GM23248 (cell line): ENCODE measurements around the gene NR1H4. TPM values are rescaled to one million over a fixed set of nuclear protein-coding genes. Genes with fewer than 3 reads are reported as not detected.

ENCODE experiments used
- DNase-seq: peaks from one replicate; pipeline ENCODE4 v3.0.0-alpha.2; 2015
- H2AFZ ChIP-seq: fragments of 200-600 bp; sonication (generic); 2 replicates; pipeline ENCODE4 v1.6.1; 2016; ENCODE audit warnings: antibody characterized with exemption
- H3F3A ChIP-seq: fragments of 200-600 bp; sonication (generic); 2 replicates; pipeline ENCODE4 v1.6.1; 2016; ENCODE audit warnings: mild to moderate bottlenecking, antibody characterized with exemption, mixed run types; ENCODE audit not compliant: insufficient read depth
- H3K27ac ChIP-seq: fragments of 200-600 bp; sonication (generic); 2 replicates; pipeline ENCODE4 v1.5.1; 2016; ENCODE audit warnings: mild to moderate bottlenecking
- H3K27me3 ChIP-seq: fragments of 200-600 bp; sonication (generic); replicated peaks from 2 replicates; pipeline ENCODE4 v1.6.1; 2016; ENCODE audit warnings: mild to moderate bottlenecking; ENCODE audit not compliant: insufficient read depth
- H3K36me3 ChIP-seq: fragments of 200-600 bp; sonication (generic); 2 replicates; pipeline ENCODE4 v1.6.1; 2016; ENCODE audit warnings: low read depth, mild to moderate bottlenecking
- H3K4me1 ChIP-seq: fragments of 200-600 bp; sonication (generic); 2 replicates; pipeline ENCODE4 v1.6.1; 2016; ENCODE audit warnings: mild to moderate bottlenecking; ENCODE audit not compliant: insufficient read depth
- H3K4me2 ChIP-seq: fragments of 200-600 bp; sonication (generic); one replicate; pipeline ENCODE4 v1.6.1; 2016; ENCODE audit warnings: mild to moderate bottlenecking; ENCODE audit not compliant: unreplicated experiment
- H3K4me3 ChIP-seq: fragments of 200-600 bp; sonication (generic); 2 replicates; pipeline ENCODE4 v1.5.1; 2016; ENCODE audit warnings: mild to moderate bottlenecking
- H3K79me2 ChIP-seq: fragments of 200-600 bp; sonication (generic); 2 replicates; pipeline ENCODE4 v1.6.1; 2016; ENCODE audit warnings: mild to moderate bottlenecking; ENCODE audit not compliant: insufficient read depth
- H3K9ac ChIP-seq: fragments of 200-600 bp; sonication (generic); 2 replicates; pipeline ENCODE4 v1.6.1; 2016; ENCODE audit warnings: mild to moderate bottlenecking
- H3K9me2 ChIP-seq: fragments of 200-600 bp; sonication (generic); 2 replicates; pipeline ENCODE4 v1.6.1; 2016; ENCODE audit warnings: mixed run types, mild to moderate bottlenecking, moderate library complexity; ENCODE audit not compliant: insufficient read depth
- H3K9me3 ChIP-seq: fragments of 200-600 bp; sonication (generic); one replicate; pipeline ENCODE4 v1.6.1; 2017; ENCODE audit warnings: low read depth
- H4K20me1 ChIP-seq: fragments of 200-600 bp; sonication (generic); 2 replicates; pipeline ENCODE4 v1.6.0; 2016; ENCODE audit not compliant: insufficient read depth
- EZH2 ChIP-seq: fragments of 200-600 bp; sonication (generic); IDR thresholded peaks from 2 replicates; pipeline ENCODE4 v1.6.1; 2018; ENCODE audit warnings: antibody characterized with exemption, mild to moderate bottlenecking; ENCODE audit not compliant: insufficient read depth, poor library complexity, severe bottlenecking
- EZH2phosphoT487 ChIP-seq: fragments of 200-600 bp; sonication (generic); IDR thresholded peaks from 2 replicates; pipeline ENCODE4 v1.6.1; 2018; ENCODE audit warnings: antibody characterized with exemption, moderate library complexity, mild to moderate bottlenecking, low read depth; ENCODE audit not compliant: insufficient read depth
- WGBS, 2 experiments: methylation state at CpG; one replicate each; pipeline ENCODE4 v1.1.6; 2015 to 2017; ENCODE audit warnings: low lambda C conversion rate in 2 of 2, low coverage in 1 of 2; ENCODE audit errors: missing lambda C conversion rate in 2 of 2; 5-methylcytosine and 5-hydroxymethylcytosine counted together
- in situ Hi-C: fragments of 300-500 bp; cut with MboI; formaldehyde crosslinking; loops from 2 replicates; pipeline ENCODE4 v1.15.0; 2020
- polyA plus RNA-seq: library from polyadenylated mRNA; unstranded; fragments of >200 nt; fragmentation: Nextera tagmentation; extraction: Ambion mirVana; gene quantifications from 2 replicates; pipeline ENCODE4 v1.2.1, GENCODE V29; 2016
- total RNA-seq: library from RNA; depleted of rRNA; stranded (reverse); fragments of >200 nt; shearing (Covaris generic); gene quantifications from 2 replicates; pipeline ENCODE4 v1.2.3, GENCODE V29; 2014

Gene NR1H4
- total and polyA plus RNA-seq, 2 experiments from 2014 or later, result not detected

GRCh38 chr12:100484183-100484886 is 10.7 kb downstream of the NR1H4 start:
- 49 to 50% methylated on average over 6 of the region's 6 CpGs for WGBS, 2 experiments
- Histone ChIP-seq H3K9ac (no peak overlapping the region), H3K4me2 (no peak overlapping the region), H3K4me3 (no peak overlapping the region), H2AFZ (no peak overlapping the region), H3K4me1 (no peaks in the 10 kb centered on the region), H3K9me3 (no peaks in the 10 kb centered on the region), H3K9me2 (no peaks in the 10 kb centered on the region), H3F3A (no peaks in the 10 kb centered on the region), H3K79me2 (no peaks in the 10 kb centered on the region), H4K20me1 (no peaks in the 10 kb centered on the region), H3K36me3 (no peaks in the 10 kb centered on the region), H3K27ac (no peak overlapping the region), H3K27me3 (no peaks in the 10 kb centered on the region)
- TF ChIP-seq EZH2 (no peak), EZH2phosphoT487 (no peak)
- in situ Hi-C loops, result no loop called here
- DNase-seq, result no peak

GRCh38 chr12:100484891-100485471 is 11.3 kb downstream of the NR1H4 start:
- H4K20me1 ChIP-seq, result no peaks in the 10 kb centered on the region
- no peaks in the 10 kb centered on the region for H3K79me2 ChIP-seq
- H3K27ac ChIP-seq, result no peak overlapping the region
- TF ChIP-seq EZH2 (no peak), EZH2phosphoT487 (no peak)
- H3K9me2 ChIP-seq, result no peaks in the 10 kb centered on the region
- no peak for DNase-seq
- no peaks in the 10 kb centered on the region for H3K27me3 ChIP-seq
- no peak overlapping the region for H3K4me2 ChIP-seq
- H3K9me3 ChIP-seq, result no peaks in the 10 kb centered on the region
- no peaks in the 10 kb centered on the region for H3K4me1 ChIP-seq
- no peaks in the 10 kb centered on the region for H3F3A ChIP-seq
- no peak overlapping the region for H3K4me3 ChIP-seq
- no peak overlapping the region for H2AFZ ChIP-seq
- in situ Hi-C loops, result no loop called here
- no peaks in the 10 kb centered on the region for H3K36me3 ChIP-seq
- H3K9ac ChIP-seq, result no peak overlapping the region

- Histone ChIP-seq H3K9me3 (no peaks in the 10 kb centered on the region), H3K36me3 (no peaks in the 10 kb centered on the region), H3F3A (no peaks in the 10 kb centered on the region), H3K4me2 (no peak overlapping the region), H3K79me2 (no peaks in the 10 kb centered on the region), H3K27ac (no peak overlapping the region), H3K4me1 (no peaks in the 10 kb centered on the region), H3K9ac (no peak overlapping the region), H3K9me2 (no peaks in the 10 kb centered on the region), H3K4me3 (no peak overlapping the region), H2AFZ (no peak overlapping the region), H4K20me1 (no peaks in the 10 kb centered on the region), H3K27me3 (no peaks in the 10 kb centered on the region)
- DNase-seq, result no peak
- TF ChIP-seq EZH2 (no peak), EZH2phosphoT487 (no peak)
- in situ Hi-C loops, result no loop called here
- WGBS, 2 experiments, result 12 to 16% methylated on average over 5 of the region's 5 CpGs
These were observed 12.3 kb downstream of the NR1H4 start for GRCh38 chr12:100485983-100486382.

- 22 to 34% methylated on average over 3 of the region's 3 CpGs for WGBS, 2 experiments
- Histone ChIP-seq H3K9ac (no peak overlapping the region), H3K36me3 (no peaks in the 10 kb centered on the region), H3K9me2 (no peaks in the 10 kb centered on the region), H3K27ac (no peak overlapping the region), H3K9me3 (no peaks in the 10 kb centered on the region), H3K4me1 (no peaks in the 10 kb centered on the region), H3K27me3 (peaks cover 6% of the 10 kb centered on the region; the same call in 1 of the 2 replicates), H2AFZ (no peak overlapping the region), H3K79me2 (no peaks in the 10 kb centered on the region), H3K4me3 (no peak overlapping the region), H4K20me1 (no peaks in the 10 kb centered on the region), H3K4me2 (no peak overlapping the region), H3F3A (no peaks in the 10 kb centered on the region)
- TF ChIP-seq EZH2phosphoT487 (no peak), EZH2 (no peak)
- no peak for DNase-seq
- in situ Hi-C loops, result no loop called here
These were observed 15.7 kb downstream of the NR1H4 start for GRCh38 chr12:100489251-100489820.
